HG02623 (cell line): ENCODE results near the gene SCFD2.
"Not testable (repeated sequence)": the region's sequence is repeated elsewhere in the genome, so short reads cannot be mapped to it uniquely, and the experiment has no call there.

ENCODE experiments used
- ATAC-seq: cut with Tn5 transposase; IDR thresholded peaks from one replicate; pipeline ENCODE4 v1.9.1; 2021; ENCODE audit warnings: moderate library complexity; ENCODE audit not compliant: unreplicated experiment

Gene SCFD2

DNA sequence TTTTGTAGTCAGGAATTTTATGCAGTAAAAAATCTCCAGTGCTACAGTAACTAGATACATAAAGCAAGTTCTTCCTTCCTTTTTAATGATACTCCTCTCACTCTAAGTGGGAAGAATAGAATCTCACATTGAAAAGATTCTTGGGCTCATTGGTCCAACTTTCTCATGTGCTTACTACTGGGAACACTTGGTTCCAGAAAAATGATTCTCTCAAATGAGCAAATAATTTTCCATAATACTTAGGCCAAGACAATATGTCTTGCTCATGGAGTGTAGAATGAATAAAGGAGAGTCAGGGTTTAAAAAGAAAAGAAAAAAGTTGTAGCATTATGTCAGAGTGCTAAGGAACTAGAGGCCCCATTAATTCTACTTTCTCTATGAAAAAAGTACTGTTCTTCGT lies 306.0 kb downstream of the SCFD2 start:
- no peak for ATAC-seq

DNA sequence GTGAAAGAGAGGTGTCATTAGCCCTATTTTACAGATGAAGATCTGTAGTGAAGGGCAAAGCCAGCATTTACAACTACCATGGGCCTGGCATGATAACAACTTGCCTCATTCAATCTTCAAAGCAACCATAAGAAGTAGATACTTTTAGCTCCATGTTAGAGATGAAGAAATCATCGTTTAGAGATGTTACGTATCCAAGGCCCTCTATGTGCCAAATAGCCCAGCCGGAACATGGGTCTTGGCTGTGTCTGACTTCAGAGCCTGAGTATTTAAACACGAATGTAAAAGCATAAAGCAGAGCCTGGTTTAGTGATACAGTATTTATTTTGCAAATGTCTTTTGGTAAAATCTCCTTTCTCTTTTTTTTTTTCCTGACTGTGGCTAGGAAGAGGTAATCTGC lies 306.6 kb downstream of the SCFD2 start:
- ATAC-seq, result no peak

DNA sequence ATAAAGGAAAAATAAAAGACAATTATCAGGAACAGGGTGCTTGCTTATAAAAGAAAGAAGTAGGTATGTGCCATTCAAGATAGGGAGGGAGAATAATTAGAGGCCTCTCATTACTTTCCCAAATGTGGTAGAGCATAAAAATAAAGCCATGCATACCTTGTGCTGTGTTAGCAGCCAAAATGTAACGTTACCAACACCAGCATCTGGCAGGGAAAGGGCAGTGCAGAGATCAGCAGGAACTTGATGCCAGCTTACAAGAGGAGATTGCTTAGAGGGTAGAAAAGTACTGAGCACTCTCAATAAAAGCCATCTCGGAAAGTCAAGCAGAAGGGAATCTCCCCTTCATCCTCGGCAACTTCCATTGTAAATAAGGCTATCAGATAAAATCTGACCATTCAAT lies 308.2 kb downstream of the SCFD2 start:
- no peak for ATAC-seq

DNA sequence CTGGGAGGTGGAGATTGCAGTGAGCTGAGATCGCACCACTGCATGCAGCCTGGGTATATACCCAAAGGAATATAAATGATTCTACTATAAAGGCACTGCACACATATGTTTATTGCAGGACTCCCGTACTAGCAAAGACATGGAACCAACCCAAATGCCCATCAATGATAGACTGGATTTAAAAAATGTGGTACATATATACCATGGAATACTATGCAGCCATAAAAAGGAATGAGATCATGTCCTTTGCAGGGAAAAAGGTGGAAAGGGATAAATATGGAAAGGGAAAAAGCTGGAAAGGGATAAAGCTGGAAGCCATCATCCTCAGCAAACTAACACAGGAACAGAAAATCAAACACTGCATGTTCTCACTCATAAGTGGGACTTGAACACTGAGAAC lies 308.8 kb downstream of the SCFD2 start:
- ATAC-seq, result not testable (repeated sequence)

DNA sequence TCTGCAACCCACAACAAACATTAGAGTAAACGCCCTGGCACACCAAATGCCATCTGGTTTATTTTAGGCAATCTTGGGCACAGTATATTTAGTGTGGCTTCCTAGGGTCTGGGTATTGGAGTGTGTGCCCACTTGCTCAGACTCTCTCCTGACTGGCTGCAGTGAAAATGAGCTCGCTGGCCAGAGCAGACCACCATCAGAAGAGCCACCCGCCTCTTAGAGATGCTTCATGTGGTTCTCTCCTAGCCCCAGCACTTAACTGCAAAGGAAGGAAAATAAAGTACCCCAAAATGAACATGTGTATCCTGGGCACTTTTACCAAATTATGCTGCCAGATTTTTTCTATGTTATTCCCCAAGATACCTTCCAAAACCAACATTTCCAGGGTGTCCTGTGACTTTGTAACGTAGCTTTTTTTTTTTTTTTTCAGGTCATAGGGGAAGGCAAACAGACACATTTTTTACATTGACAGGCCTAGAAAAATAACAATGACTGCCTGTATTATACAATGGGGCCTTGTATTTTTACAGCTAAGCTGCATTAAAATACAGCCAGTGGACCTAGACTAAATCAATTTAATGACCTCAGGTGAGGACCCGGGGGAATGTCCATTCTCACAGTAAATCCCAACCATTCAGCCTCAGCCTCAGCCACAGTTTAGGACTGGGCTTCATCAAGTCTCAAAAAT lies 310.0 kb downstream of the SCFD2 start:
- ATAC-seq, result no peak

DNA sequence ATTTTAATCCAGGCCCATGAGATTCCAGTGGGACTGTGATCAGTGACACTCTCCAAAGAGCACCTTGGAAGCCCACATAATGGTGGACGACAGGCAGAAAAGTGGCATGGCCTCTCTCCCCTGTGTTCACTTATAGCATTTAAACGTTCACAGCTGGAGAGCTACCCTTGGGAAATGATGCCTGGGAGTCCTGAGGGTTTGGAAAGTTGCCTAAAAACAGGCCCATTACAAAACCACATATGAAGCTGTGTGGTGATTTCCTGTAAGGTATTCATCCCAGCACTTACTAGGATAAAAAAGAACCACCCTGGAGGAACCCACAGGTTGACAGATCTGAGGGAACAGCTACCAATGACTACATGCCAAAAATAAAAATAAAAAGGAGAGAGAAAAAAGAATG lies 310.6 kb downstream of the SCFD2 start:
- ATAC-seq, result no peak

DNA sequence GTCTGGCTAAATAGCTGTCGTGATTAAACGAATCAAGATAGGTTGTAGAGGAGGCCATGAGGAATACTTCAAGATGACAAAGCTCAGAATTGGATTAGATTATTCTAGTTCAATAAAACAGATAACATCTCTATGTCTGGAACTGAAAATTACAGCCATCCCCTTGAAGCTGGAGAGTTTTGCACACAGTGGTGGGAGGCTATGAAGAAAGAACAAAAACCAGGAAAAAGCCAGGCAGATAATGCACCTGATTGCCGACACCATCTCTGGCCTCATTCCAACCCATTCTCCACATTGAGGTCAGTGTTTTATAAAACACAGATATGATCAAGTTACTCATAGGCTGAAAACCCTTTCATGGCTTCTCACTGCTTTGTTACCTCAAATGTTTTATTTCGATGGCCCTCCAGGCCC lies 315.5 kb downstream of the SCFD2 start:
- ATAC-seq, result no peak

DNA sequence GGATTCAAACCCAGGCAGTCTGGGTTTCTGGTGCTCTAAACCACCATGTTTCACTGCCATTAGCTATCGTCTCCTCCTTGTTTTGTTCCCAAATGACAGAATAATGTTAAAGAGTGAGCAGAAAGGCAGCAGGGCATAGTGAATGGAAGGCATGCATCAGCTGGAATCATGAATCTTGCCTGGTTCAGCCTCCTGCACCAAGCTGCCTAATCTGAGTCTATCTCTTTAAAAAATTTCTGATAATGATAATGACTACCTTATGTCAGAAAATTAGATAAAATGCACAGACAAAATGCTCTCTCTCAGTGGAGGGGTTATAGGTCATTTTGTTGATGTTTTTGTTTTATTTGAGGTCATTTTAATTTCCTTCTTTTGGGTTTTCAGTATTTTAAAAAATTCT lies 316.3 kb downstream of the SCFD2 start:
- no peak for ATAC-seq

DNA sequence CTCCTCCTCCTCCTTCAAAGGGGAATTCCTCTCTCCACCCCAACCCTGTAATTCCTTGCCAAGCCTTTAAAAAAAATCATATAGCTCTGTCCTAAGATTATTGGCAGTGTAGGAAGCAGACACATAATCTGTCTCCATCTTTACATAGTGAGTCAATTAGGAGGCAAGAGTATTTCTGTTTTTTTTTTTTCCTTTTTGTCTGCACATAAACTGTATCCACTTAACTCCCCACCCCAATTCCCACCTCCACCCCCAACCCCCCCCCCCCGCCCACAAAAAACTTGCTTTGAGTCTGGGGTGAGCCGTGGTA lies 321.3 kb downstream of the SCFD2 start:
- ATAC-seq, result no peak

DNA sequence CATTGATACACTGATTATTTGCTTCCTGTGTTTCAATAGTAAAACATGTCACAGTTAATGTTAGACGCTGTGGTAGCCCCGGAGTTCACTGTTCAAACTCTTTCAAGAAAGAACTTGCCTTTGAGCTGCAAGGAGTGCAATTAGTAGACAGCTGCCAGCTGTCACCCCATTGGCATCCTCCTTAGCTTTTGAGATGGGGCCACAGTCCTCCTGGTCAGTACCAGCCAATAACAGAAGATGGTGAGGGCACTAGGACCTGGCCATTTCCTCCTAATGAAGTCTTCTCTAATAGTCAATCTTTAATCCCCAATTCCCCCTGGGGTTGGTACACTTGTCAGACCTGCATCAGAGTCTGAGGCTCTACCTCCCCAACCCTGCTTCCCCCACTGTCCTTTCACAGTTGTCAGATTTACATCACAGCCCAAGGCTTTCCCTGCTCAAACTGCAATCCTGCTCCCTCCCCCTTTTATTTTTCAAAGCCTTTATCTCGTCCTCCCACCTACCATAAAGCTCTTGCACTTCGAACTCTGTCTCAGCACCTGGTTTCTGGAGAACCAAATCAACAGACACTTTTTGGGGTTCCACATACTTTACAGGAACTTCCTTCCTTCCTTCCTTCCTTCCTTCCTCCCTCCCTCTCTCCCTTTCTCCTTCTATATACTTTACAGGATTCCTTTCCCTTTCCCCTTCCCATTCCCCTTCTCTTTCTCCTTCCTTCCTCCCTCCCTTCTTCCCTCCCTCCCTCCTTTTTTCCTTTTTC lies 321.8 kb downstream of the SCFD2 start:
- no peak for ATAC-seq

DNA sequence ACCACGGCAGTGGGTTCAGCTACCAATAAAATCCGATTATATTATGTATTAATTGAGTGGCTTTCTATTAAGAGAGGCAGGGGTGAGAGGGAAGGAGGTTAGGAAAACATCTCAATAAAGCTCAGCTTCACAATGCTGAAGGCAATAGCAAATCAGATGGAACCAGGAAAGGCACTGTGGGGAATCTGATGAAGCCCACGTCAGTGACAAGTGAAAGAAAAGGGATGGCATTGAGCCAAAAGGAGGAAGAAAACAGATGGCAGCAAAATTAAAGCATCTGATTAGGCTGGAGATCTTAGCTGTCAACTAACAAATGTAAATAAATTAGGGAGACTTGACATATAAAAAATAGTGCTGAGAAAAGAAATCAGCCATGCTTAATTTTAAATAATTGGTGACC lies 322.8 kb downstream of the SCFD2 start:
- no peak for ATAC-seq

DNA sequence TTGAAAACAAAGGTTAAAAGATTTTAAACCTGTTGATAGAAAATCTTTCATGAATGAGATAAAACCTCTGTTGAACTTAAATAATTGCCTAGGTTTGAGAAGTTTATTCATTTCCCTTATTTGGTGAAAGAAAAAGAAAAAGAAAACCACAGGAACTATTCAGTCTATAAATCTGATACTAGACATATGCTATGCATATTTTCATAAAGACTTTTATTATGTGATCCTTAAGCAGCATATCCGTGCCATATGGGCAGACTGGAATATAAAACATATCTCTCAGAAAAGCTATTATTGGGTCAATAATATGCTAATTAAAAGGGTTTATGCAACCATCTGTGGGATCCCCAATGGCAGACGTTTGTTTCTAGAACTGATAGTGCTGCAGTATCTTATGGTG lies 325.0 kb downstream of the SCFD2 start:
- no peak for ATAC-seq

DNA sequence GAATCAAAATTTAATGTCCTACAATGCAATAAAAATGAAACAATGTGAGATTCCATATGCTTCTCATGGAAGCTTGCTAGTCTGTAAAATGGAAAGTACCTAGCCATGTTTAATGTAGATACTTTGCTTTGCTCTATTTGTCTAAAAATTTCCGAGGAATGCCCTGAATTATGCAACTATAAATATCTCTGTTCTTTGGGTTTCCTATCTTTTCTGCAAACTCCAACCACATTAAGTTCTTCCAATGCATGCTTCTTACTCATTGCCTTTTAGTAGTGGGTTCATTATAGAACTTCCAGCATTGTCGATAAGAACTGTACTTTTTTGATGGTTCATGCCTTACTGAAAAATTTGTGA lies 325.4 kb downstream of the SCFD2 start:
- no peak for ATAC-seq

DNA sequence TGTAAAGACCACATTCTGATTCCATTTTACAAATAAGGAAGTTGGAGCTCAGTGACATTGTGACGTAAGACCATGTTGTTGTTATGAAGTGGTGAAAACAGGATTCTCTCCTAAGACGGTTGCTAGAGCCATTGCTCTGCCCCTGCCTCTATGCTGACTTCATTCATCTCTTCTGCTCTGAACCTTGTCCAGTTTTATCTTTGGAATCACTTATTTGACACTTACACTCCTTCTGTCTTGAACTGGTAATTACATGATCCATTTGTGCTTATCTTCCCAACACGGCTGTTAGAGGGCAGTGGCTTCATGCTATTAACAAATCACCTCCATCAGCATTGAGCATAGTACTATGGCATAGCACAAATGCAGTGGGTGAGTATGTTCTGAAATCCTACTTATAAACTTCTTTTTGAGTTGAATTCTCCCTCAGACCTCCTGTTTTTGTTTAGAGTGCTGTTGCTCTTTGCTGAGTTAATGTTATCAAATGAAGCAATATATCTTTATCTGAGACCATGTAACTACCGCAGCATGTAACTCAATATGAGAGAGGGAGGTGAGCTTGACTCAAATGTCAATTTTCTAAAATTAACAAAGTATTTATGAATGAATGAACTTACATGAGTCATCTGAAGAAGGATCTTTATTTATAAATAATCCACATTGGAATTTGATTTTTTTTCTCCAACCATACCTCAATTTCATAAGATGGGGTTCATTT lies 326.0 kb downstream of the SCFD2 start:
- no peak for ATAC-seq

DNA sequence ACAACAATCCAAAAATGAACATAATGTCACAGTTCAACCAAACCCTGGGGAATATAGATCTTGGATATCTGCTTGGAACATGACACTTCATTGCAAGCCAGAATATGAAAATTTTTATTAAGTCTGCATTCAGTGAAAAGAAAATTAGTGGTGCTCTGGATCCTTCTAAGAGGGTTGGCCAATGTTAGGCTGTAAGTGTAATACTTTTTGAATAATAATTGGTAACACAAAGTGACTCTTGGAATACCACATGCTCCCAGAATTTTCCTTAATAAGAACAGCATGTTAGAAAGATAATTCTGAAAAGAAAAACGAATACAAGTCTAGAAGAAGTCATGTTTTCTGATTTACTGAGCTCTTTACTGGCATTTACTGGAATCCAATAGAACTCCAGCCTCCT lies 328.0 kb downstream of the SCFD2 start:
- no peak for ATAC-seq

DNA sequence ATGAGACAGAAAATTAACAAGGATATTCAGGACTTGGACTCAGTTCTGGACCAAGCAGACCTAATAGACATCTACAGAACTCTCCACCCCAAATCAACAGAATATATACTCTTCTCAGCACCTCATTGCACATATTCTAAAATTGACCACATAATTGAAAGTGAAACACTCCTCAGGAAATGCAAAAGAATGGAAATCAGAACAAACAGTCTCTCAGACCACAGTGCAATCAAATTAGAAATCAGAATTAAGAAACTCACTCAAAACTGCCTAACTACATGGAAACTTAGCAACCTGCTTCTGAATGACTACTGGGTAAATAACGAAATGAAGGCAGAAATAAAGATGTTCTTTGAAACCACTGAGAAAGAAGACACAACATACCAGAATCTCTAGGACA lies 333.0 kb downstream of the SCFD2 start:
- not testable (repeated sequence) for ATAC-seq

DNA sequence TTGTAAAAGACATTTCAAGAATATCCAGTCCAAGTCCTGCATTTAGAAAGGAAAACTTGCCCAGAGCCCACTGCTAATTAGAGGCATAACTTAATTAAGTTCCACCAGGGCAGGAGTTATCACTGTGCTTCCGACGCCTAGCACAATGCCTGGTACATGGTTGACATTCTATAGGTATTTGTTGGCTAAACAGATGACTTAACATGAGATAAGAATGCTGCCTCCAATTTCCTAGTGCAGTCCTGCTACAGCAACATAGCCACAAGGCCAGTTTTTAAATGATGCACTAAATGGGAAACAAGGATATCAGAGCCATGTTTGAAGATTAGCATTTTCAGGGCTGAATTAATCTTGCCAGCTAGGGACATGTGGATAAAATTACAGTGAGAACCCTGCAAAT lies 339.6 kb downstream of the SCFD2 start:
- ATAC-seq, result no peak

DNA sequence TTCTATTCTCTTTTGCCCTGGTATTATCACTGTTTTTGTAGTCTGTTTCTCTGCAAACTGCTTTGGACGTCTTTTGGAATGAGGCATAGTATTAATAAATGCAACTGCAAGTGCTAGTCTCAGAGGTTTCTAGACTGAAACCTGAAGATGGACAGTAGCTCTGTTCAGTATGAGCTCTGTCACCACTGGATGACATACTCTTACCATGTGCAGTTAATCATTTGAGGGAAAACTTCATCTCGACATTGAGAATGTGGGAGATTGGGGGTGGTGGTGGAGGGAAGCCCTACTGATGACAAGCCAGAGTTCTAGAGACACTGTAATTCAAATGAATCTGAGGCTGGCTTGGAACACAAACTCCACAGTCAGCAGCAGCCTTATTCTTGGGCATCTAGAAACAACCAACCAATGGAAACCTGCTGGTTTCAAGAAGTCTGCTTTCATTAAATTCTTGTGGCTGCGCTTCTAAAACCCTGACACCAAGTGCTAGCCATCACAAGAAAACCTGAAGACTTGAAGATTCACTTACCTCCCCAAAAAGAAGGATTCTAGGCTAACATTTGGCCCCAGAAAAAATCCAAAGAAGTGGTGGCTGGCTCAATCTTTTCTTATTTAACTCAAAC lies 342.1 kb downstream of the SCFD2 start:
- ATAC-seq, result no peak

DNA sequence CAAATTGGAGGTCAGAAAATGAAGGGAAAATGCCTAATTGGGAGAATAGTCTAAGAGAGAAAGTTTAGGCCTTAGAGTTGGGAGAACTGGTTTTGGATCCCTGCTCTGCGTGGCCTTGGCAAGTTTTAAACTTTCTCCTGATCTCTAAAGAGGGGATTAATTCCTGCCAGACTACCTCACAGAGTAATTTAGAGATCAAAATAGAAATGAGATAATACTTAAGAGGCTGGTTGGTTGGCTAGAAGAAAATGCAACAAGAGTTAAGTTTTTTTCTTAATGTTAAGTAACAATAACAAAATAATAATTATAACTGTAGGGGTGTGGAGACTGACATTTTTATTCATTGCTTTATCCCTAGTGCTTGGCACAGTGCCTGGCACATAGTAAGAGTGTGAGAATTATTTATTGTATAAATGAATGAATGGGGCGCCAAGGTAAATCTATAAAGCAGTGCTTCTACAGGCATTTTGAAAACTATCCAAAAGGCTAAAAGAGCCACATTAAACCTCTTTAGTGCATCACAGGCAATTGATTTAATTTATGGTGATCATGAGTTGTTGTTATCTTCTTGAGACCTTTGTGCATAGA lies 343.3 kb downstream of the SCFD2 start:
- ATAC-seq, result no peak

DNA sequence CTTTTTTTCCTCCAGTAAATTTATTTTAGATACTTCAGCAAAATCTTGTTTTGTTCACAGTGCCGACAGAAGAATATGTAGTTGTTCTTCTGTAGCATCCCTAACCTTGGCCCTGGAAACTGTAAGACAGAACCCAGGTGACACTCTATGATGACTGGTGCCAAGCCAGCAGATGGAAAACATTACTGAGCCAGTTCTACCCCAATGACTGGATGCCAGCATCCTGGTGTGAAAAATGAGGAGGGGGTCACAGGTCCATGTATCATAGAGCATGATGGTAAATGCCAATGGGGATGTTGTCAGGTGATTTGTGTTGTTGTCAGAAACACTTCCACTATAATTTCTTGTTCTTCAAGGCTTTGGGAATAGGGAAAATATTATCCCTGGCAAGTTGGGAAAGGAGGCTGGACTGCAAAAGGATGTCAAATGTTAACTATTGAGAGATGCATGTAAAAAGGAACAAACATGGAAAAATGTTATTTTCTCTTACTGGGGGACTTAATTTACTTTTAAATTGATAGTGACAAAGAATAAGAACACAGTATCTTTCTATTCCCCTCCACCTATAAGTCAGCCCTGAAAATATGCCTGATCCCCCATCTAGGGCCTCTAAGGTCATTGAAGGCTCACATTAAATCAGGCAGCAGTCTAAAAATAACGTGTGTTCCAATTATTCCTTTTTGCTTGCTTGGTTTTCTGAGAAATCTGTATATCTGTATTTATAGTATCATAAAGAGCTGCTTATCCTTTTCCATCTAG lies 343.9 kb downstream of the SCFD2 start:
- ATAC-seq, result no peak
